Gastrocnemius medialis (tissue), 4 donors: ENCODE measurements around the gene KNDC1.

Experiments used
- CTCF ChIP-seq, 5 experiments: fragments of 450-650 bp in 3 of 5; fragments of 200-600 bp in 2 of 5; sonication (generic) in 2 of 5; IDR thresholded peaks in 4 of 5; conservative IDR thresholded peaks in 1 of 5; 1 replicate in 4 of 5; 2 replicates in 1 of 5; pipeline ENCODE4 v1.5.1; 2016 to 2019; ENCODE audit warnings: antibody characterized with exemption in 5 of 5, mild to moderate bottlenecking in 3 of 5, moderate library complexity in 3 of 5
- POLR2A ChIP-seq, 2 donors: fragments of 450-650 bp; IDR thresholded peaks; one replicate each; pipeline ENCODE4 v1.6.1; 2017; ENCODE audit warnings: antibody characterized with exemption in 2 of 2, mild to moderate bottlenecking in 2 of 2, moderate library complexity in 2 of 2

- TF ChIP-seq CTCF (IDR thresholded peaks at IDR 0.05 in 4 of 5, conservative IDR thresholded peaks at IDR 0.05 in 1 of 5) (no peak), POLR2A (IDR thresholded peaks at IDR 0.05) (no peak)
These were observed 80.0 kb downstream of the KNDC1 start for GRCh38 chr10:133239990-133240389.
